Right lobe of liver (tissue), 4 donors: ENCODE measurements around the gene TGM2.

Source experiments
- POLR2A ChIP-seq: fragments of 450-650 bp; IDR thresholded peaks from one replicate; pipeline ENCODE4 v1.6.1; 2017; ENCODE audit warnings: antibody characterized with exemption, mild to moderate bottlenecking
- TF ChIP-seq, protein P1 (sequence below), 4 donors: fragments of 200-600 bp in 3 of 4; fragments of 450-650 bp in 1 of 4; IDR thresholded peaks; one replicate each; pipeline versions ENCODE4 v1.5.1 to v1.8.0; 2016 to 2022; ENCODE audit warnings: antibody characterized with exemption in 4 of 4, mild to moderate bottlenecking in 2 of 4
- donor health status: DM: no; HTN: no; CAD: no.
- donor health status: DM: no; HTN: no; CAD: no.
- donor health status: DM: no; HTN: yes; CAD: no.

DNA sequence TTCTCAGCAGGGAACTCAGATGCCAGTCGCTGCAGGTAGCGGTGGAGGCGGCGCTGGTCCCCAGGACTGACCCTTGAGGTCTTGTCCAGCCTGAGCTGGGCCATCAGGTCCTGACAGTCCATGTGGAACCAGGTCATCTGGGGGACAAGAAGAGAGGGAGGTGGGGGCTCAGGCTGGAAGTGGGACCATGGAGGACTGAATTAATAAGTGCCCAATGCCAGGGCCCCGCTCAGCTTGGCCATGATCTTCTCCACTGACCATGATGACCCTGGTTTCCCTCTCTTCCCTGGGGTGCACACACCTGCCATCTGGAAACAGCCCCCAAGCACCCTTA, 48.5 kb upstream of the TGM2 start:
- no peak for TF ChIP-seq POLR2A
- TF ChIP-seq, protein P1, sequence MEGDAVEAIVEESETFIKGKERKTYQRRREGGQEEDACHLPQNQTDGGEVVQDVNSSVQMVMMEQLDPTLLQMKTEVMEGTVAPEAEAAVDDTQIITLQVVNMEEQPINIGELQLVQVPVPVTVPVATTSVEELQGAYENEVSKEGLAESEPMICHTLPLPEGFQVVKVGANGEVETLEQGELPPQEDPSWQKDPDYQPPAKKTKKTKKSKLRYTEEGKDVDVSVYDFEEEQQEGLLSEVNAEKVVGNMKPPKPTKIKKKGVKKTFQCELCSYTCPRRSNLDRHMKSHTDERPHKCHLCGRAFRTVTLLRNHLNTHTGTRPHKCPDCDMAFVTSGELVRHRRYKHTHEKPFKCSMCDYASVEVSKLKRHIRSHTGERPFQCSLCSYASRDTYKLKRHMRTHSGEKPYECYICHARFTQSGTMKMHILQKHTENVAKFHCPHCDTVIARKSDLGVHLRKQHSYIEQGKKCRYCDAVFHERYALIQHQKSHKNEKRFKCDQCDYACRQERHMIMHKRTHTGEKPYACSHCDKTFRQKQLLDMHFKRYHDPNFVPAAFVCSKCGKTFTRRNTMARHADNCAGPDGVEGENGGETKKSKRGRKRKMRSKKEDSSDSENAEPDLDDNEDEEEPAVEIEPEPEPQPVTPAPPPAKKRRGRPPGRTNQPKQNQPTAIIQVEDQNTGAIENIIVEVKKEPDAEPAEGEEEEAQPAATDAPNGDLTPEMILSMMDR (IDR thresholded peaks at IDR 0.05): no peak
